ENCODE results near the gene VOPP1.

Gene VOPP1

DNA sequence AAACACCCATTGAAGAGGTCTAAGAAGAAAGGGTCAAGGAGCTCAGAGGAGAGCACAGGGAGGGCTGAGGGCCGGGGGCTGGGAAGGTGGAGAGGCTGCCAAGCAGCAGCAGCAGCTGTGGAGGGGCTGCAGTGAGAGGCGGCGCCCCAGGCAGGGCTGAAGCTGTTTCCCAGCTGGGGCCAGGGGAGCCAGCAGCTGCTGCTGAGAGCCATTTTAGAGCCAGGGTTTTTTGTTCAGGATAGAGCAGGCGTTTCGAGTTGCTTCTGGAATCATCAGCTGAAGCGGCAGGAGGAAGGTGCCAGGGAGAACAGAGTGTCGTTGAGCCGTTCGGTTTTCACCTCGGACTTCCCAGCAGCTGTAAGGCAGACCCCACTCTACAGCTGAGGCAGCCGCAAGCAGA is 144.5 kb downstream of the VOPP1 start:
- Mint-ChIP-seq H3K4me3 (no peak overlapping the region), H3K9me3 (no peaks in the 10 kb centered on the region), H3K36me3 (peaks cover 22 to 34% of the 10 kb centered on the region in 2 donors), H3K27ac (no peak overlapping the region), H3K4me1 (peaks cover 8 to 14% of the 10 kb centered on the region in 2 donors), H3K27me3 (no peaks in the 10 kb centered on the region)
- DNase-seq (no peak), ATAC-seq (replicated peaks) (no peak)

GRCh38 chr7:55427342-55427741 is 145.0 kb downstream of the VOPP1 start:
- Mint-ChIP-seq H3K9me3 (no peaks in the 10 kb centered on the region), H3K4me1 (peaks cover 7 to 13% of the 10 kb centered on the region in 2 donors), H3K36me3 (peaks cover 22 to 36% of the 10 kb centered on the region in 2 donors), H3K4me3 (no peak overlapping the region), H3K27me3 (no peaks in the 10 kb centered on the region), H3K27ac (no peak overlapping the region)
- DNase-seq: no peak
- ATAC-seq (replicated peaks): no peak

DNA sequence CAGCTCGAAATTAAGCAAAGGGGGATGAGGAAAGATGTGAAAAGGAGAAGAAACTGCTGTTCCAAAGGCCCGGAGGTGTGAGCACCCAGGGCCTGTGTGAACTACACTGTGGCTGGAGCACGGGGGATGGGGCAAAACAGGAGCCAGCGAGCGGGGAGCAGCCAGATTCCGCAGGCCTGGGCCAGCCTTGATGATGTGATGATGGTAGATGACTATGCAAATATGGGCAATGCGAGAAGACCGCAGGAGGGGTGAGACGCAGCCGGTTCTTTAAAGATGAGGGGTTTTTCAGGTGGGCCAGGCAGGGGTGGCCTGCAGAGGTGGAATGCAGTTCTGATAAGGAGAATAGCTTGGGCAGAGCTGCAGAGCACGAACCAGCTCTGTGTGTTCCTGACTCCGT is 145.6 kb downstream of the VOPP1 start:
- Mint-ChIP-seq H3K36me3 (peaks cover 22 to 36% of the 10 kb centered on the region in 2 donors), H3K4me1 (peaks cover 7 to 13% of the 10 kb centered on the region in 2 donors), H3K4me3 (no peak overlapping the region), H3K9me3 (no peaks in the 10 kb centered on the region), H3K27me3 (no peaks in the 10 kb centered on the region), H3K27ac (peak overlapping the region; percentile 17)
- DNase-seq (no peak), ATAC-seq (replicated peaks) (no peak)

- Mint-ChIP-seq H3K27ac (no peak overlapping the region), H3K4me3 (no peak overlapping the region), H3K27me3 (no peaks in the 10 kb centered on the region), H3K9me3 (no peaks in the 10 kb centered on the region), H3K4me1 (peaks cover 7 to 13% of the 10 kb centered on the region in 2 donors), H3K36me3 (peaks cover 22 to 36% of the 10 kb centered on the region in 2 donors)
- DNase-seq (no peak), ATAC-seq (replicated peaks) (no peak)
These were observed 147.1 kb downstream of the VOPP1 start for GRCh38 chr7:55425141-55425752.

- Mint-ChIP-seq H3K27ac (no peak overlapping the region), H3K36me3 (peaks cover 23 to 40% of the 10 kb centered on the region in 2 donors), H3K4me1 (peaks cover 7 to 13% of the 10 kb centered on the region in 2 donors), H3K27me3 (no peaks in the 10 kb centered on the region), H3K4me3 (no peak overlapping the region), H3K9me3 (no peaks in the 10 kb centered on the region)
- ATAC-seq (replicated peaks): no peak
- DNase-seq: no peak
These were observed 148.4 kb downstream of the VOPP1 start for GRCh38 chr7:55423891-55424290.

DNA sequence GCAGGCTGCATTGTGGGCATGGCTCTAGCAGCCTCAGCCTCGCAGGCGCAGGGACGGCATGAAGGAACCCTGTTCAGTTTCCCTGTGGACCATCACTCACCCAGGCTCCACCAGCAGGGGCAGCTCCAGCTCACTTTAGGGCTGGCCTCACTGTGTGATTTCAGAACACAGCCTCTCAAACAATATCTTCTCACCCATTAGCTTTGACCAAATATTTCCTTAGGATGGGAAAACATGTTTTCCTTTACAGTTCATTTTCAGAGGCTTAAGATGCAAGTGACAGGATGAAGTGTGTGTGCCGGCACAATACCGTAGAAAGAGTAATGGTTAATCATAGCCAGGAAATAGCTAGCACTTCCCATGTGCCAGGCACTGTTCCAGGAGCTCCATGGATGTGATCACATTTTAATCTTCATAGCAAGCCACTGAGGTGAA is 149.0 kb downstream of the VOPP1 start:
- peaks cover 7 to 13% of the 10 kb centered on the region in 2 donors for H3K4me1 Mint-ChIP-seq
- no peaks in the 10 kb centered on the region for H3K27me3 Mint-ChIP-seq
- no peaks in the 10 kb centered on the region for H3K9me3 Mint-ChIP-seq
- H3K27ac Mint-ChIP-seq: no peak overlapping the region
- no peak overlapping the region for H3K4me3 Mint-ChIP-seq
- ATAC-seq (replicated peaks): no peak
- peaks cover 23 to 37% of the 10 kb centered on the region in 2 donors for H3K36me3 Mint-ChIP-seq
- DNase-seq: no peak
